ENCODE results near the gene CIB4. TPM values are rescaled to one million over a fixed set of nuclear protein-coding genes. Genes with fewer than 3 reads are reported as not detected.
"Not testable (repeated sequence)": the region's sequence is repeated elsewhere in the genome, so short reads cannot be mapped to it uniquely, and the experiment has no call there.

CIB4 gene
- total RNA-seq, 1 donor from 2014 or later: not detected

- no peak overlapping the region for H3K4me3 ChIP-seq (ENCODE audit: low read depth, low read length)
- DNase-seq (ENCODE audit: low read depth): no peak
- TF ChIP-seq CTCF (conservative IDR thresholded peaks at IDR 0.05; ENCODE audit: low read depth, low read length): no peak
These were observed 69.8 kb downstream of the CIB4 start for GRCh38 chr2:26571316-26571715.

GRCh38 chr2:26570083-26570430 is 71.1 kb downstream of the CIB4 start:
- H3K4me3 ChIP-seq (ENCODE audit: low read depth, low read length): no peak overlapping the region
- no peak for TF ChIP-seq CTCF (conservative IDR thresholded peaks at IDR 0.05; ENCODE audit: low read depth, low read length)

GRCh38 chr2:26569216-26570082 is 71.7 kb downstream of the CIB4 start:
- H3K4me3 ChIP-seq (ENCODE audit: low read depth, low read length): no peak overlapping the region
- no peak for DNase-seq (ENCODE audit: low read depth)
- TF ChIP-seq CTCF (conservative IDR thresholded peaks at IDR 0.05; ENCODE audit: low read depth, low read length): no peak

More at GRCh38 chr2:26570083-26570430, 71.1 kb downstream of the CIB4 start:
- DNase-seq (ENCODE audit: low read depth): no peak

- DNase-seq (ENCODE audit: low read depth): no peak
- no peak overlapping the region for H3K4me3 ChIP-seq (ENCODE audit: low read depth, low read length)
- no peak for TF ChIP-seq CTCF (conservative IDR thresholded peaks at IDR 0.05; ENCODE audit: low read depth, low read length)
These were observed 72.9 kb downstream of the CIB4 start for GRCh38 chr2:26568076-26568890.

- H3K4me3 ChIP-seq (ENCODE audit: low read depth, low read length): no peak overlapping the region
- DNase-seq (ENCODE audit: low read depth): no peak
- TF ChIP-seq CTCF (conservative IDR thresholded peaks at IDR 0.05; ENCODE audit: low read depth, low read length): no peak
These were observed 73.6 kb downstream of the CIB4 start for GRCh38 chr2:26567534-26567933.

GRCh38 chr2:26566731-26567130 is 74.4 kb downstream of the CIB4 start:
- H3K4me3 ChIP-seq (ENCODE audit: low read depth, low read length); DNase-seq (ENCODE audit: low read depth): not testable (repeated sequence)

- H3K4me3 ChIP-seq (ENCODE audit: low read depth, low read length): no peak overlapping the region
- no peak for DNase-seq (ENCODE audit: low read depth)
- TF ChIP-seq CTCF (conservative IDR thresholded peaks at IDR 0.05; ENCODE audit: low read depth, low read length): no peak
These were observed 75.1 kb downstream of the CIB4 start for GRCh38 chr2:26566081-26566375.
